GM18508 (cell line): Measurements from ENCODE around the gene GSK3B.

Experiments used
- ATAC-seq: cut with Tn5 transposase; IDR thresholded peaks from one replicate; pipeline ENCODE4 v1.9.1; 2021; ENCODE audit warnings: moderate number of reproducible peaks; ENCODE audit not compliant: insufficient read depth, unreplicated experiment

GSK3B gene

DNA sequence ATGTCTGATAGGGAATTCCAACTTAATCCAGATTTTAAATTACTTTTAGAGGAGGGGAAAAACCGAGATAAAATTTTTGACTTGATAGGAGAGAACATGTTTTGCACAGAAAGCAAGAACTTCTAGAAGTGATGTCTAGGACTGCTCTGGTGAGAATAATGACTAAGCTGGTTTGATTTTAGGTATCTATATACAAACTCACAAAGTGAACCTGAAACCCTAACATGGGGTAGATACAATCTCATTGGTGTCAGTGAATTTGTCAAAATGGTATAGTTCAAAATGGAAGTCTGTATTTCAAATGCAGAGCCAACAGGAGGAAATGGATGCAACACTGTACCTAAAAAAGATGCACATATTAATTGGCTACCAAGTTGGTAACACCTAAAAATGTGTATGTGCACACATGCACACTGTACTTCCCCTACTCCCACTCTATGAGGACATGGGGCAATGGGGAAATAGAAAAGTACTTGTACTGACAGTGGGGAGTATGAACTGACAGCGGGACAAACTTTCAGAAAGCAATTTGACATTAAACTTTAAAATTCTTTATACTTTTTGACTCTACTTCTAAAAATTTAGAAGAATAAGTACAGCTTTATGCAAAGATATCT is 259.4 kb downstream of the GSK3B start:
- no peak for ATAC-seq

DNA sequence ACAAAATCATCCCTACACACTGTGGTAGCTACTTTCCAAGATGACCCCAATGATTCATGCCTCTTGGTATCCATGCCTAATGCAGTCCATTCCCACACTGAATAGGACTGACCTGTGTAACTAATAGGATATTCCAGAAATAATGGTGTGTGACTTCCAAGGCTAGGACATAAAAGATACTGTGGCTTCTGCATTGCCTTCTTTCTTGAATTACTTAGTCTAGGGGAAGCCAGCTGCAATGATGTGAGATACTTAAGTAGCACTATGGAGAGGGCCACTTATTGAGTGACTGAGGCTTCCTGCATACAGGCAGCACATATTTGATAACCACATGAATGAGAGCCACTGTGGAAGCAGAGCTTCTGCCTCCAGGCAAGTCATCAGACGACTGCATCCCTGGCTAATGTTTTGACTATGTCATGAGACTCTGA is 262.3 kb downstream of the GSK3B start:
- no peak for ATAC-seq

DNA sequence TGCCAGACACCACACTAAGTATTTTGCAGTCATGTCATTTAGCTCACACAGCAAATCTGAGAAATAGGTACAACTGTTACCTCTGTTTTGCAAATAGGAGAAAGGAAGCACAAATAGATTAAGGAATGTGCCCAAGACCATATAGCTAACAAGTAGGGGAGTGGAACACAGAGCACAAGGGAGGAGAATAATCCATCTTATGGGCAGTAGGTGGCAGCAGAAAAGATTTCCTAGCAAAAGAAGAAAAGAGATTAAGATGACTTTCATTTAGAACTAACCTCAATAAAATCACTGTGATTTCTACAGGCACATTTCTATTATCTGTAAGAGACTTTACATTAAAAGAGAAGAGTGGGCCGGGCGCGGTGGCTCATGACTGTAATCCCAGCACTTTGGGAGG is 263.2 kb downstream of the GSK3B start:
- ATAC-seq: no peak

DNA sequence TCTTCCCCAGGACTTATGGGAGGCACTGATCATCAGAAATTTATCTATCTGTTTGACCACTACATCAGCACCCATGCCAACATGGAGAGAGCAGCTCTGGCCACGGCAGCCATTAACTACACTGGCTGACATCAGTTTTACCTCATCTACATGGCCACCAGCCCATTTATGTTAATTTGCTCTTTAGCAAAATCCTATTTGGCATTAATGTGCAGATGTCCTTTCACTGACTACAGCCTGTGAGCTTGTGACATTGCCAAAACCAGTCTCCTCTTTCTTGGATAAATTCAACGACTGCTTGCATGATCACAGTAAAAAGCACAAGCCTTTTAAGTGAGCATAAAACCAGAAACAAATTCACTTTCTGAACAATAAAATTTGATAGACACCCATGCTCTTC is 264.8 kb downstream of the GSK3B start:
- no peak for ATAC-seq

DNA sequence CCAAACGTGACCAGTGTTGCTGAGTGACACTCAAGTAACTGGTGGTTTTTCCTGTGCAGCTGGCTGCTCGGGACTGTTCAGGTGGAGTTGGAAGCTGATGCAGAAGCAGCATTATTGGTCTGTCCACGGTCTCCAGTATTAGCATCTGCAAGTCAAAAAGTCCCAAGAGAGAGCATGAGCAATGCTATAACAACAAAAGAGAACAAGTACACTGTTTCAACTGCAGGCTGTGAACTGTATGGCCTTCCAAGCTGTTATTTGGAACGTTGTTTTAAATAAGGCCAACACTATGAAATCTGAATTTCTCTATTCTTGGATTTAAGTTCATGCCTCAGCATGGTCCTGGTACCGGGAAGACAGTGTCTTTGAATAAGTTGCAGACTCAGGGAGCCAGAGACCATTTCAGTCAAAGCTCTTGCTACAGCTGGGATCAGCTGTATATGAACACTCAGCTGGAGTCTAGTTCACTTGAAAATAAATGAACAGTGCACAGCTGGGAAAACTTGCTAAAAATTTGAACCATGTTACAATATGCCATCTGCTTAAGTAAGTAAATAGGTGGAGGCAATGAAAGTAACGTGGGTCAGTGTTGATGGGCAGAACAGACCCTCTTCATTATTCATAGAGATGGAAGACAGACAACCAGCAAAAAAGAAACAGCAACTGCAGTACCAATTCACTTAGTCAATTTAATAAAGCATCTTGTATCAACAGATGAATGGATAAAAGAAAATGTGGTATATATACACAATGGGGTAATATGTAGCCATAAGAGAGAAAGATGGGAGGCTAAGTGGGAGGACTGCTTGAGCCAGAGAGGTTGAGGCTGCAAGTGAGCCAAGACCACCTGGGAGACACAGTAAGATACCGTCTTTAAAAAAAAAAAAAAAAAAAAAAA is 267.3 kb downstream of the GSK3B start:
- no peak for ATAC-seq

DNA sequence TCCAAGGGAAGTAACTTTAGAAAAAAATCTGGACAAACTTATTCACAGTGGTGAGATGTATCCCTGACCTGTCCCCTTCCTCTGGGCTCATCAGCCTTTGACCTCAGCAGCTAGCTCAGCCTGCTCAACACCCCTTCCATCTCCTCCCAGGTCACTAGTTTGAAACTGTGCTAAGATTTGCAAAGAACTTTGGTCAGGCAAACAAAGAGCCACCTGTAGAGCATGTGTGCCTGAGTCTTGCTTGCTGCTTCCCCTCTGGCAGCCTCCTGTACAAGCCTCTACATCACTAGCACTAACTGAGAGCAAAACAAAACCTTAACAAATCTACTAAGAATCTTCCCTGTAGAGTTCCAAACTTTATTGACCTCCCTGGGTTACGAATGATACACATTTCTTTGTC is 268.4 kb downstream of the GSK3B start:
- no peak for ATAC-seq

DNA sequence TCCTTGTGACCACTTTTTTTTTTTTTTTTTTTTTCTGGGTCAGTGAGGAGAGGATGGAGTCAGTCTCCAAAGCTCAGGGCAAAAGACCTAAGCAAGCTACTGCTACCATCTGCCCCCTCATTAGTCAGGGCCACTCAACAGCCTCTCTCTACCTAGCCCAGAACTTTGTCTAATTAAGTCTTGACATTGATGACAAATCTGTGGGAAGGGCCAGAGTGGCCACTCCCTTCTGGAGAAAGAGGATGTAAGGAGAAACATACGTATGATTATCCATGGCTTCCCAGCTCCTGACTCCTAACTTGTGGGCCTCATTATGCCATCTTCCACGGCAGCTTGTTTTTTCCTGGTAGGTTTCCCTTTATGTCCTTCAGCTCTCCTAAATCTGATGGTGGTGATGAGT is 274.4 kb downstream of the GSK3B start:
- no peak for ATAC-seq

DNA sequence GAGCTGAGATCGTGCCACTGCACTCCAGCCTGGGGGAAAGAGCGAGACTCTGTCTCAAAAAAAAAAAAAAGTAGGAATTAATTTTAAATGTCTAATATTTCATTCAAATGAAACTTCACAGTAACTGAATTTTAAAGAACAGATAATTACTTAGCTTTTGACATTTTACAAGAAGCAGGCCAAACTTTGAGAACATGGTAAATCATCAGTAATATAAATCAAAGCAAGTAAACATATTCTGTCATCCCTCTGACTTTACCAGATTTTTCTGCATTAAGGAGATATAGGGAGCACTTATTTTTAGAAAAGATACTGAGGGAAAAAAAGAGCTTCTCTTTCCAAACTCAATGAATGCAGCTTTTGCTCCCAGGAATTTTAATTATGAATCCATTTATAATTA is 275.3 kb downstream of the GSK3B start:
- ATAC-seq: no peak

DNA sequence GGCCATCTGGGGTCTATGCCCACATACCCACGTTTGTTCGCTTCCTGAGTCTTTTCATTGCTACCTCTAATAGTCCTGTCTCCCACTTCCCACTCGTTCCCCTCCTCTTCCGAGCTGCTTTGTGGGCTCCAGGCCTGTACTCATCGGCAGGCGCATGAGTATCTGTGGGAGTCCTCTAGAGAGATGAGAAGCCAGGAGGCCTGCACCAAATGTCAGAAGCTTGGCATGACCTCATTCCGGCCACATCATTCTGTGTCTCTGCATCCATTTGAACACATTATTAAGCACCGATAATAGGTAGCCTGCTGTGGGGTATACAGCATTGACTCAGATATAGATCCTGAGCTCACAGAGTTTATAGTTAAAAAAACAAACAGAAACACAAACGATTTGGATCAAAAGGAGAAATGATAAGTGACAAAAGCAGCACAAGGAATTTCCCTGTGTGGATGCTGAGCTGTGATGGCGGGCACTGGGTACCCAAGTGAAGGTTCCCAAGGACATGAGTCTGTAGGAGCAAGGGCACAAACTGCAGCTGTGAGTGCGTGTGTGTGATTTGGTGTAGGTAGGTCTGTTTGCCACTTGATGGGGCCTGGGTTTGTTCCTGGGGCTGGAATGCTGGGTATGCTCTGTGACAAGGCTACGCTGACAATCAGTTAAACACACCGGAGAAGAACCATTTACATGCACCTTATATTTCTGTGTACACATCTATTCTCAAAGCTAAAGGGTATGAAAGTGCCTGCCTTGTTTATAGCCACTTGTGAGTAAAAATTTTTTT is 276.5 kb downstream of the GSK3B start:
- no peak for ATAC-seq

DNA sequence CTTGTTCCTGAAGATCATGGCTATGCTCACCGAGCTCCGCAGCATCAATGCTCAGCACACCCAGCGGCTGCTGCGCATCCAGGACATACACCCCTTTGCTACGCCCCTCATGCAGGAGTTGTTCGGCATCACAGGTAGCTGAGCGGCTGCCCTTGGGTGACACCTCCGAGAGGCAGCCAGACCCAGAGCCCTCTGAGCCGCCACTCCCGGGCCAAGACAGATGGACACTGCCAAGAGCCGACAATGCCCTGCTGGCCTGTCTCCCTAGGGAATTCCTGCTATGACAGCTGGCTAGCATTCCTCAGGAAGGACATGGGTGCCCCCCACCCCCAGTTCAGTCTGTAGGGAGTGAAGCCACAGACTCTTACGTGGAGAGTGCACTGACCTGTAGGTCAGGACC is 277.2 kb downstream of the GSK3B start:
- no peak for ATAC-seq

DNA sequence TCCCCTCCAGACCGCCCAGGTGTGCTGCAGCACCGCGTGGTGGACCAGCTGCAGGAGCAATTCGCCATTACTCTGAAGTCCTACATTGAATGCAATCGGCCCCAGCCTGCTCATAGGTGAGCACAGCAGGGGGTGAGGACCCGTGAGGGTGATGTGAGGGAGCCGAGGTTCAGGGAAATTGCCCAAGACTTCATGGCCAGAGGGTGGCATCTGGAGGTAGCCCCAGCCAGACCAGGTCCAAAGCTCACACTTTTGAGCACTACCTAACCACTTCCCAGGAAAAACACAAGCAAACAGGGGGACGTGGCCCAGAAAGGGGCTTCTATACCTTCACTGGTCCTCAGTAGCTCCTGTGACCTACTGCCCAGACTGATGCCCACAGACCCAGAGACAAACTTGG is 278.5 kb downstream of the GSK3B start:
- no peak for ATAC-seq

DNA sequence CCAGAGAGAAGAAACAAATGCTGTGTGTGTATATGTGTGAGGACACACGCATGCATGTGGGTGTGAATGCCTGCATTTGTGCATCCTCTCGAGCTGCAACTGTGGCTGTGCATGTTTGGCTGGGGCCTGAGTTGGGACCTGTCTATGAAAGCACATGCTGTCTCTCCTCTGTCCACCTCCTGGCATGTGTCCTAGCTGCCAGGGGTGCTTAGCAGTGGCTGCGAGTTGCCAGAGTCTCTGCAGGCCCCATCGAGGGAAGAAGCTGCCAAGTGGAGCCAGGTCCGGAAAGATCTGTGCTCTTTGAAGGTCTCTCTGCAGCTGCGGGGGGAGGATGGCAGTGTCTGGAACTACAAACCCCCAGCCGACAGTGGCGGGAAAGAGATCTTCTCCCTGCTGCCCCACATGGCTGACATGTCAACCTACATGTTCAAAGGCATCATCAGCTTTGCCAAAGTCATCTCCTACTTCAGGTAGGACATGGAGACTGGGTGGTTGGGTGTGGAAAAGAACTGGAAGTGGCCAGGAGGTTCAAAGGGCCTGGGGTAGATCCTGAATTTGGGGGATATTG is 281.7 kb downstream of the GSK3B start:
- no peak for ATAC-seq

DNA sequence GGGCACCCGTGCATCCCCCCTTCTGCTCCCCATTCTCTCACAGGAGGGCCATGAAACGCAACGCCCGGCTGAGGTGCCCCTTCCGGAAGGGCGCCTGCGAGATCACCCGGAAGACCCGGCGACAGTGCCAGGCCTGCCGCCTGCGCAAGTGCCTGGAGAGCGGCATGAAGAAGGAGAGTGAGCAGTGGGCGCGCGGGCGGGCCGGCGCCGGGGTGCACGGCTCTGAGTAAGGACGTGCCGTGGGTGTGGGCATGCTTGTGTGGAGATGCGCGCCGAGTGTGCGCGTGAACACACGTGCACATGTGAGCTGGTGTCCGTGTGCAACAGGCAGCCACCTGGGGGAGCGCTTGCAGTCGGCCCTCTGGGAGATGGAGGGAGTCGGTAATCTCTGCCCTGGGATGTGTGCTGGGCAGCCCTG is 284.2 kb downstream of the GSK3B start:
- ATAC-seq: peak; percentile 71

DNA sequence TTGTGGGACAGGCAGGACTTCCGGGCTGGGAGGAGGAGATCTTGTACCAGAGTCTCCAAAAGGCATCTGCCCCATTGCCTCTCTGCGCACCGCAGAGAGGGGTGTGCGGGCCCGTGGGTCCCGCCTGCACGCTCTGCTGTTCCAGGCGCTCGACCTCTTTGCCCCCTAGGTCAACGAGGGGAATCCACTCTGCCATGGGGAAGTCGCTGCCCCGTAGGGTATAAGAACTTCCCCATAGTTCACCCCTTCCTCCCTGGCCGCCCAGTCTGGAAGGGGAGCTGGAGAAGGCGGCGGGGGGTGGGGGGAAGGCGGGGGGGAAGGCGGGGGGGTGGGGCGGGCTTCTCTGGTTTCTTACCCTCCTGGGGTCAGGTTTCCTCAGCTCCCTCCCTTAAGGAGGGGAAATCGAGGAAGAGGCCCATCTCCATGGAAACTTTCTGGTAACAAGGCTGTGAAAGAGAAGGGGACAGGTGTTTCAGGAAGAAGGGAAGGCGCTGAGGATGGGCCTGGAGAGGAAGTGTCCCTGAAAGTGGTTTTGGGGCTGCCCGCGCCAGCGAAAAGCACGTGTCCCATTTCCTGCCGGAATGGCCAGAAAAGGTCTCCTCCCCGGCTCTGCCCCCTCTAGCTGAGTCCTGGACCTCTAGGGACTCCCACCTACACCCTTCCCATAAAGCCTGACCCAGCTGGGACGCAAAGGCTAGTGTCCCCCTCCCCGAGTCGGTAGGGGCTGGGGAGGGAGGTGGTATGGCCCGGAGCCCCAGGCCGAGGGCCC is 284.8 kb downstream of the GSK3B start:
- ATAC-seq: peak; percentile 15

DNA sequence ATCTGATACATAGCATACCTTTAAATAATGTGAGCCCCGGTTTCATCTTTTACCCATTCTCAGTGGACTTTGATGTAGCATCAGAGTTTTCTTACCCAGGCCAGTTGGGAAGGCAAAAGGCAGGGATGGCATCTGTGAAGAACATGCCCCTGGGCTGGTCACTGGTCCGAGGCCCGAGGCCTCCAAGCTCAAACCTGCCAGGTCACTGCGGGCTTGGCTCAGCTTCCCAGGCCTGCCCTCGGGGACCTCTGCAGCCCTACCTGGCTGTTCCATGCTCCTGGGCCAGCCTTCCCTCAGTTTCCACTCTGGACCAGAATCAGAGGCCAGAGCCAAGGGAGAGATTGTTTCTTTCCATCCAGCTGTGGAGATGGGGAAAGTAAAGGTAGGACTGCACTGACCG is 285.4 kb downstream of the GSK3B start:
- no peak for ATAC-seq

DNA sequence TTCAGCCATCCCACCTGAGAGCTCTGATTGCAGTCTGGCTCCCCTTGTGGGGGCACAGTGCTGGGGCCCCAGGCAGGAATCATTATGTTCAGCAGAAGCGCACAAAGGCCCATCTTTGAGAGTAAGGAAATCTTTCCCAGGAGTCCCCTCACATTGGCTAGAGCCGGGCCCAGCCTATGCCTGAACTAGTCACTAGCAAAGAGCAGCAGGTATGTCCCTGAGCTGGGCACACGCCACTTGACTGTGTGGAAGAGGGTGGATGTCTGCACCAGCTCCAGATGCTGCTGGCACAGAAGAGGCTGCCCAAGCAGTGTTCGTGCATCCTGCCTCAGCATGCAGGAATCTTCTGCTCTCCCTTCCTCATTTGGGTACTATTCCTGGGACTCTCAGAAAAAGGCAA is 286.0 kb downstream of the GSK3B start:
- no peak for ATAC-seq

DNA sequence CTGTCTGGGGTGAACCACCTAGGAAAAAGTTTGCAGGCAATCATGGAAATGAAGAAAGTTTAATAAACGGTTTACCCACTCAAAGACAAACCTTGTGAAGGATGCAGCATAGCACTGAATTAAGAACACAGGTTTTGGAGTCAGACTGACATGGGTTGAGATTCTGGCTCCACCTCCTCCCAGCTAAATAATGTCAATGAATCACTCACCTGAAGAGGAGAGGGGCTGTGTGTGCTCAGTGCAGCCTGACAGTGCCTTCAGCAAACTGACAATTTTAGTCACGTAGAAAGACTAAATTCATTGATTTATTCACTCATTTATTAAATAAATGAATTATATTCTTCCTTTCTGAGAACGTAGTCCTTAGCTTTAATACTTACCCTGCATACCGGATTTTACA is 293.4 kb downstream of the GSK3B start:
- ATAC-seq: no peak

DNA sequence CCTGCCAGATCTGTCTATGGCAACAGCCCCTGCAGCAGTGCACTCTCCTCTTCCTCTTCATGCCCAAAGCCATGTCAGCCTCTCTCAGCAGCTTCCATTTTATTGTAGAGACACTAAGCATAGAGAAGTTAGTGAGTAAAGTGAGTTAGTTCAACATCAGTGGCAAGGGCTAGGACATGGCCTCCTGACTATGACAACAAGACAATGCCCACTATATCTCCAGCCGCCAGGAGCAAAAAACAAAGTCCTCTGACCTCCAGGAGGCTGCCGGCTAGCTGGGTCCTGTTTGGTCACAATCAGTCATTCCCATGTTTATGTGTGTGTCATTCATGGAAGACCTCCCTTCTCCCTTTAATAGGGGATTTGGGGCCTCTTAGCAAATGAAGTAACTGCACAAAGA is 297.5 kb downstream of the GSK3B start:
- ATAC-seq: no peak

DNA sequence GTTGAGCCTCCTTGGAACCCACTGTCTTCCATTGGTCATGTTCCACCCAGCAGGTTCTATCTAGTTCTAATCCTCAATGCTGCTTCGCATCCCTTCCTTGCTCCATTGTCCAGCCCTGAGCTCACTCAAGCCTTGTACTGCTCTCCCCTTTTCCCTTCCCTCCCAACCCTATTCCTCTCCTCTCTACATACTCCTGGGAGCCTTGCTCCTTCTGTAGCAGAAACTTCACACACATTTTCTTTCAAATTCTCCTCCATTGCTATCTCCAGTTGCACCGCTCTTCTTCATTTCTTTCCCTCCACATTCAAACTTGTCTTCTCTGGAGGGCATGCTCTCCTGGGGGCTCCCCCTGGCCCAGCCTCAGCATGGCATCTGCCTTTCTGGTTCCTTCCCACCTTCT is 297.9 kb downstream of the GSK3B start:
- ATAC-seq: no peak

DNA sequence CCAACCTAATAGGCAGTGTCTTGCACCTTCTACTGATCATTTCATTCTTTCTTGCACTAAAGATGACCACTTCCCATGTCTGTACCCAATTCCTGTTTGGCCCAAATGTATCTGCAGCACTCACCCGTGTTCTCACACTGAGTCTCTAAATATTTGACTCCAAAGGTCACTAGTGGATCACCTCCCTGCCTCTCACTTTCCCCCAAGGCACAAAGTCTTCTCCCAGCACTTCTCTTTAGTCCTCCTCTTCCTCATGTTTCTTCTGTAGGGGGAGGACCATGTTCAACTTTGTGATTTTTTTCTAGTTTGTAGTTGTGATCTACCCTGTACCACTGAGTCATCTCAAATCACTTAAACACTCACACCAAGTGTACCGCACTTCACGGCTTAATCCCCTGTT is 298.4 kb downstream of the GSK3B start:
- ATAC-seq: no peak
